HEK293 (cell line): Measurements from ENCODE around the gene WFS1.

ENCODE experiments used
- BCL11A ChIP-seq: fragments of 450-650 bp; formaldehyde crosslinking; IDR thresholded peaks from 2 replicates; pipeline ENCODE4 v1.5.1; 2016; ENCODE audit warnings: low read depth, missing biosample characterization, missing genetic modification characterization
- ZNF510 ChIP-seq: fragments of 450-650 bp; formaldehyde crosslinking; IDR thresholded peaks from 2 replicates; pipeline ENCODE4 v1.5.1; 2018; ENCODE audit warnings: mild to moderate bottlenecking, missing genetic modification characterization, missing biosample characterization; ENCODE audit not compliant: insufficient replicate concordance
- ZNF544 ChIP-seq: fragments of 450-650 bp; formaldehyde crosslinking; IDR thresholded peaks from 2 replicates; pipeline ENCODE4 v1.5.0; 2017; ENCODE audit warnings: missing biosample characterization, missing genetic modification characterization
- TF ChIP-seq, protein P1 (sequence below): fragments of 450-650 bp; formaldehyde crosslinking; IDR thresholded peaks from 2 replicates; pipeline ENCODE4; 2016; ENCODE audit warnings: missing biosample characterization, missing genetic modification characterization

- TF ChIP-seq ZNF544 (no peak), ZNF510 (tag by site-specific recombination) (no peak), BCL11A (no peak)
- TF ChIP-seq, protein P1, sequence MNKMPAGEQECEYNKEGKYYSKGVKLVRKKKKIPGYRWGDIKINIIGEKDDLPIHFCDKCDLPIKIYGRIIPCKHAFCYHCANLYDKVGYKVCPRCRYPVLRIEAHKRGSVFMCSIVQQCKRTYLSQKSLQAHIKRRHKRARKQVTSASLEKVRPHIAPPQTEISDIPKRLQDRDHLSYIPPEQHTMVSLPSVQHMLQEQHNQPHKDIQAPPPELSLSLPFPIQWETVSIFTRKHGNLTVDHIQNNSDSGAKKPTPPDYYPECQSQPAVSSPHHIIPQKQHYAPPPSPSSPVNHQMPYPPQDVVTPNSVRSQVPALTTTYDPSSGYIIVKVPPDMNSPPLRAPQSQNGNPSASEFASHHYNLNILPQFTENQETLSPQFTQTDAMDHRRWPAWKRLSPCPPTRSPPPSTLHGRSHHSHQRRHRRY = no peak
Observed at GRCh38 chr4:6280365-6280996, 10.8 kb downstream of the WFS1 start.
